ENCODE results near the gene XXYLT1.

The XXYLT1 gene

GRCh38 chr3:195265363-195265976 is 5.5 kb downstream of the XXYLT1 start:
- DNase-seq: no peak

GRCh38 chr3:195263925-195264600 is 6.9 kb downstream of the XXYLT1 start:
- DNase-seq: no peak

- DNase-seq: peak; percentile 29 to 57
Observed at GRCh38 chr3:195263193-195263924, 7.6 kb downstream of the XXYLT1 start.

GRCh38 chr3:195261925-195262324 is 9.0 kb downstream of the XXYLT1 start:
- no peak for DNase-seq

GRCh38 chr3:195260280-195260905 is 10.6 kb downstream of the XXYLT1 start:
- peak; percentile 77 to 78 for DNase-seq

- DNase-seq: peak; percentile 97 to 98
Observed at GRCh38 chr3:195259475-195260279, 11.3 kb downstream of the XXYLT1 start.

- peak in 1 of 2 experiments; percentile 27 for DNase-seq
Observed at GRCh38 chr3:195259154-195259474, 11.8 kb downstream of the XXYLT1 start.

- no peak for DNase-seq
Observed at GRCh38 chr3:195258449-195259153, 12.4 kb downstream of the XXYLT1 start.

- no peak for DNase-seq
Observed at GRCh38 chr3:195257454-195258448, 13.2 kb downstream of the XXYLT1 start.

- no peak for DNase-seq
Observed at GRCh38 chr3:195256639-195257453, 14.1 kb downstream of the XXYLT1 start.

- DNase-seq: no peak
Observed at GRCh38 chr3:195255571-195256501, 15.1 kb downstream of the XXYLT1 start.

GRCh38 chr3:195255176-195255500 is 15.8 kb downstream of the XXYLT1 start:
- DNase-seq: no peak

- no peak for DNase-seq
Observed at GRCh38 chr3:195254454-195255175, 16.3 kb downstream of the XXYLT1 start.

- DNase-seq: no peak
Observed at GRCh38 chr3:195253923-195254432, 17.0 kb downstream of the XXYLT1 start.

GRCh38 chr3:195251336-195252065 is 19.5 kb downstream of the XXYLT1 start:
- DNase-seq: no peak

GRCh38 chr3:195250473-195251251 is 20.3 kb downstream of the XXYLT1 start:
- no peak for DNase-seq

All from AML-193 (cell line).